NB4 (cell line): ENCODE results near the gene CEP128.

ENCODE experiments used
- DNase-seq: peaks from one replicate; pipeline ENCODE4 v3.0.0; 2010; ENCODE audit warnings: low read depth
- H3K4me3 ChIP-seq: one replicate; pipeline ENCODE4 v1.5.1; 2011; ENCODE audit warnings: mild to moderate bottlenecking, low read depth, low read length, moderate library complexity
- MAX ChIP-seq: IDR thresholded peaks from 2 replicates; pipeline ENCODE4 v1.6.1; 2011; ENCODE audit warnings: low read depth, low read length
- MYC ChIP-seq: IDR thresholded peaks from 2 replicates; pipeline ENCODE4 v1.6.1; 2011; ENCODE audit warnings: low read depth, low read length
- POLR2A ChIP-seq: IDR thresholded peaks from 2 replicates; pipeline ENCODE4 v1.6.1; 2011; ENCODE audit warnings: mild to moderate bottlenecking; ENCODE audit not compliant: insufficient read length; ENCODE audit errors: extremely low read depth
- TF ChIP-seq, protein P1 (sequence below): IDR thresholded peaks from one replicate; pipeline ENCODE4 v1.5.1; 2012; ENCODE audit warnings: low read depth, low read length

Gene CEP128

DNA sequence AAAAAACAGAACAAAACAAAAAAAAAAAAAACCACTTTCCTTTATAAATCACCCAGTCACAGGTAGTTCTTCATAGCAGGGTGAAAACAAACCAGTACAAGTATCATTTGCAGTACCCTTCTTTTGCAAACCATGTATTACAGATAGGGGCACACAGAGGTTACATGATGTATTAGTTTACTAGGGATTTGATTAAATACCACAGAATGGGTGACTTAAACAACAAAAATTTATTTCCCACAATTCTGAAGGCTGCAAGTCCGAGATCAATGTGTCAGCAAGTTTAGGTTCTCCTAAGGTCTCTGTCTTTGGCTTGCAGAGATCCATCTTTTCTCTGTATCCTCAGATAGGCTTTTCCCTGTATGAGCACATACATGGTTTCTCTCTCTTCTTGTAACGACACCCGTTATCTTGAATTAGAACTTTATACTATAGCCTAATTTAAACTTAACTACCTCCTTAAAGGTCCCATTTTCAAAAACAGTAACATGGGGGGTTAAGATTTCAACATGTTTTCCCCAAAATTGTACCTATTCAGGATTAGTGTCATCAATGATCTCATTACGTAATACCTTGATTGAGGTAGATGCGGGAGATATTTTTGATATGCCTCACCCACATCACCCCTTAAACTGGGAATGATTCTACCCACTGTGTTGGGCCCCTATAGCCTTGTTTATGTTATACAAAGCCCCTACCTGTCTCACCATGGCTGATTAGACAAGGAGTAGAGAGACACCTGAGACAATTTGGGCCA, 3.5 kb upstream of the CEP128 start:
- no peak overlapping the region for H3K4me3 ChIP-seq
- DNase-seq, result no peak
- TF ChIP-seq POLR2A (no peak), MAX (no peak), MYC (no peak)
- TF ChIP-seq, protein P1, sequence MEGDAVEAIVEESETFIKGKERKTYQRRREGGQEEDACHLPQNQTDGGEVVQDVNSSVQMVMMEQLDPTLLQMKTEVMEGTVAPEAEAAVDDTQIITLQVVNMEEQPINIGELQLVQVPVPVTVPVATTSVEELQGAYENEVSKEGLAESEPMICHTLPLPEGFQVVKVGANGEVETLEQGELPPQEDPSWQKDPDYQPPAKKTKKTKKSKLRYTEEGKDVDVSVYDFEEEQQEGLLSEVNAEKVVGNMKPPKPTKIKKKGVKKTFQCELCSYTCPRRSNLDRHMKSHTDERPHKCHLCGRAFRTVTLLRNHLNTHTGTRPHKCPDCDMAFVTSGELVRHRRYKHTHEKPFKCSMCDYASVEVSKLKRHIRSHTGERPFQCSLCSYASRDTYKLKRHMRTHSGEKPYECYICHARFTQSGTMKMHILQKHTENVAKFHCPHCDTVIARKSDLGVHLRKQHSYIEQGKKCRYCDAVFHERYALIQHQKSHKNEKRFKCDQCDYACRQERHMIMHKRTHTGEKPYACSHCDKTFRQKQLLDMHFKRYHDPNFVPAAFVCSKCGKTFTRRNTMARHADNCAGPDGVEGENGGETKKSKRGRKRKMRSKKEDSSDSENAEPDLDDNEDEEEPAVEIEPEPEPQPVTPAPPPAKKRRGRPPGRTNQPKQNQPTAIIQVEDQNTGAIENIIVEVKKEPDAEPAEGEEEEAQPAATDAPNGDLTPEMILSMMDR, result no peak

- TF ChIP-seq, protein P1, result no peak
- TF ChIP-seq MAX, result no peak
- TF ChIP-seq MYC, result no peak
- no peak for TF ChIP-seq POLR2A
- peak overlapping the region; percentile 91 for H3K4me3 ChIP-seq
- DNase-seq, result peak; percentile 23
These were observed 658 bp upstream of the CEP128 start for GRCh38 chr14:80942191-80942600.

DNA sequence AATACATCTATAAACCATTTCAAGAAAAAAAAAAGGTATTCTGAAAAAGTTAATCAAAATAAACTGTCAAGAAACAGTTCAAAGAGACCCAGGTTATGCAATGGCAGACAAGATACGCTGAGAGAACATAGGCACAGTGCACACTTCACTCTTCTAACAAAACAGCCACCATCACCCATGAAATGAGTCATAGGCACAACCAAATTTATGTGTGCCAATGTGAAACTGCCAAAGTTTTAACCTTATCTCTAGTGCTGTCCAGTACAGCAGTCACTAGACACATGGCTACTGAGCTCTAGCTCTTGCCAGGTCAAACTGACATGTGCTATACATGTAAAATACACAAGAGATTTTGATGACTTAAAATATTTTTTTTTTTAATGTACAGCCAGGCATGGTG, 1.4 kb downstream of the CEP128 start:
- TF ChIP-seq MYC (no peak), MAX (no peak; the same call in 1 of the 2 replicates), POLR2A (no peak)
- TF ChIP-seq, protein P1, result no peak

DNA sequence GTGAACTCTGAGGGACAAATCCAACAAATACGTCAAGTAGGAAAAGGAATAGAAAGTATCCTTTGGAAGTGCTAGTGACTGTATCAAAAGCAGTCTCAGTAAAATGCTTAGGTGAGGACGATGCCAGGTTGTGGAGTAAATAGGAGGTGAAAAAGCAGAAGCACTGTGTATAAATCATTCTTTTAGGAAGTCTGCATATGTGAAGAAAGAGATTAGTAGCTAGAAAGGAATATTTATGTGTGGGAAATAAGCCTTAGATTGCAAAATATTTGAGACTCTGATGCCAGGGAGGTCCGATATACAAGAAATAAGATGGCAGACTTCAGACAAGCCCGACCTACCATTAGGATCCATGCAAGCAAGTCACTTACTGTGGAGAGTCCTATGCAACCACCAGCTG, 7.9 kb downstream of the CEP128 start:
- TF ChIP-seq POLR2A (no peak), MYC (no peak), MAX (no peak)
- TF ChIP-seq, protein P1, result no peak
- no peak overlapping the region for H3K4me3 ChIP-seq
- DNase-seq, result no peak

More for the DNA sequence above, 1.4 kb downstream of the CEP128 start:
- H3K4me3 ChIP-seq, result peak overlapping the region; percentile 25
- peak; percentile 48 for DNase-seq

- no peak for DNase-seq
- TF ChIP-seq, protein P1, result no peak
- TF ChIP-seq POLR2A, result no peak
- TF ChIP-seq MYC, result no peak
- TF ChIP-seq MAX, result no peak
- H3K4me3 ChIP-seq, result no peak overlapping the region
These were observed 8.3 kb downstream of the CEP128 start for GRCh38 chr14:80933282-80933681.
